Ureter (tissue), 1 donor: ENCODE results near the gene RNF32. TPM values are rescaled to one million over a fixed set of nuclear protein-coding genes. Genes with fewer than 3 reads are reported as not detected.
"Not testable (repeated sequence)": the region's sequence is repeated elsewhere in the genome, so short reads cannot be mapped to it uniquely, and the experiment has no call there.

ENCODE experiments used
- DNase-seq: peaks from one replicate; pipeline ENCODE4 v3.0.0-alpha.2; 2020; ENCODE audit warnings: low spot score
- total RNA-seq: library from RNA; stranded (reverse); gene quantifications from one replicate; pipeline ENCODE4 v1.2.4, GENCODE V29; 2023
- donor health status: DM: yes; HTN: yes; CAD: no.

The RNF32 gene
- total RNA-seq, 1 donor from 2014 or later: 1.4 TPM

DNA sequence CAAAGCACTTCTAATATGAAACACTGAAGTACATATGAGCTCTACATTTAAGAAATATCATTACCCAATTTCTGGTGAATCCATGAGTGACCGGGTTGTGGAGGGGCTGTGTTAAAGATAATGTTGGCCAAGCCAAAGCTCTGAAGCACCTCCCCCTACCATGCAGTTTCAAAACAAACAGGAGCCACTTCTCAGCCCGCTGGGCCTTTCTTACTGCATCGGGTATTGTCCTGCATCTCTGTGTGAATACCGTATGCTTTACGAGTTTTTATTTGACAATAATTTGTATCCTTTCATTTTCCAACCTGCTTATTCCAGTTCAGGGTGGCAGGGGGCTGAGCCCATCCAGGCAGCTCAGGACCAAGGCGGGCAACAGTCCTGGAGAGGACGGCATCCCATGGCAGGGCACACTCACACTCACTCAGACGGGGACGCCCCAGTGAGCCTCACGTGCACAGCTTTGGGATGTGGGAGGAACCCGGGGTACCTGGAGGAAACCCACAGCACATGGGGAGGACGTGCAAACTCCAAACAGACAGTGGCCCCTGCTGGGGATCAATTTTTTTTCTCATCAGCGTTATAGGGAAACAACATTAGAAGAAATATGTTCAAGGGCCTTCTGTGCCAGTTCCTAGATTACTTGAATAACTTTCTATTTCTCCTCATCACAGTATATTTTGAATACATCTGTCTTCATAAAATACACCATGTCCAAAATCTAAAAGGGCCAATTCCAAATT is 1.9 kb downstream of the RNF32 start:
- DNase-seq: no peak

DNA sequence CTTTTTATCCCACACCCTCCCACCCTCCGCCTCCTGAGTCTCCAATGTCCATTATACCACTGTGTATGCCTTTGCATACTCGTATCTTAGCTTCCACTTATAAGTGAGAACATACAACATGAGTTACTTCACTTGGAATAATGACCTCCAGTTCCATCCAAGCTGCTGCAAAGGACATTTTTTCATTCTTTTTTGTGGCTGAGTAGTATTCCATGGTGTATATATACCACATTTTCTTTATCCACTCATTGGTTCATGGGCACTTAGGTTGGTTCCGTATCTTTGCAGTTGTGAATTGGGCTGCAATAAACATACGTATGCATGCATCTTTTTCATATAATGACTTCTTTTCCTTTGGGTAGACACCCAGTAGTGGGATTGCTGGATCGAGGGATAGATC is 6.8 kb downstream of the RNF32 start:
- not testable (repeated sequence) for DNase-seq

DNA sequence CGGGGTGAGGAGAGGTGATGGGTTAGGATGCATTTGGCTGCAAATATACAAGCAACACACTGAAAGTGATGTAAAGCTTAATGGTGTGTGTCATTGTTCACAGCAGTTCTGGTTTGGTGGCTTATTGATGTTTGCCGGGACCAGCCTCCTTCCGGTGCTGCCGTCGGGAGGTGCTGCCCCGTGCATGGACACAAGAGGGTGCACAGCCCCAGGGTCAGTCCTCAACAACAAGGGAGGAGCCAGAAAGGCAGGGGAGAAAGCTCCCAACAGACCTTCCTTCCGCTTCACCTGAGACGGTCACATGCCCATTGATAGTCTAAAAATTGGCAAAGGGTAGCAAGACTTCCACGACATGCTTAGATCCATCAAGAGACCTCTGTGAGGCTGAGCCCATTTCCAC is 9.5 kb downstream of the RNF32 start:
- DNase-seq: no peak

DNA sequence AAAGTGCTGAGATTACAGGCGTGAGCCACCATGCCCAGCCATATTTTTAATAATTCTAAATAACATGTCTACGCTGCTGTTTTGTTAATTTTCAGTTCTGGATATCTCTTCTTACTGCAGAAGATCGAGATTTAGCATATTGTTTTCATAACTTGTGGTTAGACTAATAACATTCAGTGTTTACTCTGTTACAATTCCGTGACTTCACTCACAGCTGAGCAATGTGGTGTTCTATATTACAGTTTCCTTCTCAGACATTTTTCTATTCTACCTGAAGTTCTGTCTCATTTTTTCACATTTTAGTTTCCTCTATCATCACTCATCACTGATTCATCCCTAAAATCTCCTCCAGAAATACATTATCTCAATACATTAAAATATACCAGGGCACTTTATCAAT is 10.9 kb downstream of the RNF32 start:
- DNase-seq: no peak

DNA sequence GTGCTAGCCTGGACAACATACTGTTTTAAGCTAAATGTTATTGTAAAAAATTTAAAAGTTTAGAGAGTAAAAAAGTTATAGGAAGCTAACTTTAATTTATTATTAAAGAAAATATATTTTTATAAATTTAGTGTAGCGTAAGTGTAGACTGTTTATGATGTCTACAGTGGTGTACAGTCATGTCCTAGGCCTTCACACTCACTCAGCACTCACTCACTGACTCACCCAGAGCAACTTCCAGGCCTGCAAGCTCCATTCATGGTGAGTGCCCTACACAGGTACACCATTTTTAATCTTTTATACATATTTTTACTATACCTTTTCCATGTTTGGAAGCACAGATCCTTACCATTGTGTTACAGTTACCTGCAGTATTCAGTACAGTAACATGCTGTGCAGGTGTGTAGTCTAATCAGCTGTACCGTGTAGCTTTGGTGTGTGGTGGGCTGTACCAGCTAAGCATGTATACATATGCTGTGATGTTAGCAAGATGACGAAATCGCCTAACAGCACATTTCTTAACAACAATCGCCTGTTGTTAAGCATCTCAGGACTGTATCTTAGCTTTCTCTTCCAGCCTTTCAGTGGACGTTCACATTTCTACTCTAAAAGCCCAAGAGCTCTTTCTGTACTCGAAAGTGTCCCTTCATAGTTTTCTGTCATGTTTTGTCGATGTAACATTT is 12.5 kb downstream of the RNF32 start:
- DNase-seq: no peak

DNA sequence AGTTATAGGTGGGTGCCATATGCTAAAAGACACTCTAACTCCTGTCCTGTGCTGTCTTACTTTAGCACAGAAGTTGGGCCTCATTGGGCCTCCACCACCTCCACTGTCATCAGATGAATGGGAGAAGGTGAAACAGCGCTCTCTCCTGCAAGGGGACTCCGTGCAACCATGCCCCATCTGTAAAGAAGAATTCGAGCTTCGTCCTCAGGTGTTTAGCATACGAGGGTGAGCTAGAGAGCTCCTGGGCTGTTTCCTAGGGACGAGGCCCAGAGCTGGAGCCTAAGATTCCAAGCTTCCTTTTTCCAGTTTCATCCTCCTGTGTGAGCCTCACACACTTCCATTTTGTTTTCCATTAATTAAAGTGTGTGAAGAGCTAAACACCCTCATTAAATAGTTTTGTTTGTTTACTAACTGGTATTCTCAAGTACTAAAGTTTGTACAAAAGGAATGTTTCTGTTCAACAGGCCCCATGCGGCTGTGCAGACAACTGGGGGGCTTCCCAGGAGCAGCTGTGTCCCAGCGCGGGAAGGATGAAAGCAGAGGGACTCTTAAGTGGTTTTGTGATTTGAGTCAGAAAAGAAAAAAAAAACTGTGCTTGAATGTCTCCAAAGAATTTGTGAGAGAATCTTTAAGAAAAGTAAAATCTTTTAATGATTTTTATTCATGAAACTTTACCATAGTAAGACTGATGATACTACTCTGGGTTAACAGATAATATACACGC is 14.1 kb downstream of the RNF32 start:
- DNase-seq: no peak

DNA sequence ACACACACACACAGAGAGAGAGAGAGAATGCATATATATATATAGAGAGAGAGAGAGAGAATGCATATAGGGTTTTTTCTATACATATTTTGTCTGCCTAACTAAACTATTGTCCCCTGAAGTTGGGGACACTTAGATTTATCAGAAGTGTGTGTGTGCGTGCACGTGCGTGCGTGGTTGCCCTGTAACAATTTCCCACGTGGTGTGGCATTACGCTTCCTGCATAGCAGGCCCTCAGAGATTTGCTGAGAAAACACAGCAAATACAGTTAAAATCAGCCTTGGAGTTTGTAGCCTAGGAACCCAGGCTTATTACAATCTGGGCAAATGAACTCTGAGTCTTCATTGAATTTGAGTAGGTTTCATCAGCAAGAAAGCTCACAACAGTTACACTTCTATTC is 14.7 kb downstream of the RNF32 start:
- DNase-seq: no peak

DNA sequence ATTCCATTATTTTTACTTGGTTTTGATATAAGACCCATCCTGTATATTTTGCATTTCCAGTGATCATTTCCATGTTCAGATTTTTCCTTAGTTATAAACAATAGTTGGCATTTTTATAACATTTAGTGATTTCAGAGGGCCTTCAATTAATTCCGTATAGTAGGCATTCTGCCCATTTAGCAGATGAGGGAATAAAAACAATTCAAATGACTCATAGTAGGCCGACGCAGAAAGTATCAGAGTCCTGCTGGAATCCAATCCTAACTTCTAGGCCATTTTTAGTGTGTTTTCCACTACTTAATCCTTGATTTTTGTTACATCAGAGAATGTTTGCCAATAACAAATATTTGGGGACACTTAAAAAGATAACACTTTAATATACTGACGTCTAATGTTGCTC is 15.4 kb downstream of the RNF32 start:
- no peak for DNase-seq

DNA sequence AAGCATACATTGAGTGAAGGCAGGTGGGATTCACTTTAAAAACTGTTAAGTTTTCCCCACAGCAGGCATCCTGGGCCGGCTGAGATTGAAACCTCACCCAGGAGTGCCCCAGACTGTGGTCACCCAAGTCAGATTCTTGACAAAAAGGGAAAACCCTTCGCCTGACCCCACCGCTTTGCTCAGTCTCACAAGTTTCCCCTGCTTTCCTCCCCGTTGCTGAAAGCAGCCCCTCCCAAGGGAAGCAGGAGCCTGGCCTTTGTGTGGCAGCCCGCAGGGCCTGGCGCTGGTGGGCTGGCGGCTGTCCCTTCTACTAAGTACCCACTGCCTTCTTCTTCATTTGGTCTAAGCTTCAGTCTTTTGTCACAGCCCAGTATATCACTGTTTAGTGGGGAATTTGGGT is 16.0 kb downstream of the RNF32 start:
- no peak for DNase-seq

DNA sequence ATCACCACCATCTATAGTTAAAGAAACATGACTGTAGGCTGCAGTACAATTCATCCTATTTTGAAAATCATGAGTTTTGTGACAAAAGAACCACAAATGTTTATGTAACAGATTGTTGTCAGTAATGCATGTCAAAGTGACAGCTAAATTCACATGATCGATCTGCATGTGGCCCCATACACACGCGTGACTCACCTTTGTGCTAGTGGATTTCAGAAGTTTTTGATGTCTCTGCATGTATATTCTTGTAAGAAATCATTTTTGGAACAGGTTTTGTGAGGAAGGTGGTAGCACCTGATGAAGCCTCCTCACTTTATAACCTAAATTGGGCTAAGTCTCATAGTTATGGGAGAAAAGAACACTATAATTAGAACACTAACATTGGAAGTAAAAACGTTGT is 17.1 kb downstream of the RNF32 start:
- no peak for DNase-seq

DNA sequence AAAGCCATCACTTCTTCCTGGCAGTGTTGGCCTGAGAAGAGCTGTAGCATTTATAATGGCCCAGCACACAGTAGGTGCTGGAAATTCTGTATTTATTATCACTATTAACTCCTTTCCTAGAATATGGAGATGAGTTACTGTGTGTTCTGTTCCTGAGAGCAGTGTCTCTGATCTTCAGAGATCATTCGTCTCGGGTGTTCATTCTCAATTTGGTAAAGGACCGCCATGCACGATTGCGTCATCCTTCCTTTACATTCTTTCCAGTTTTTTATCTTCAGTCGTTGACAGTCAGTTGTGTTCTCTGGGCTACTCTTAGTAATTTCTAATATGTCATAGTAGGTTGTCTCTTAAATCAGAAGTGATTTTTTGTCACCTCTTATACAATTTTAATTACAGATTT is 18.6 kb downstream of the RNF32 start:
- DNase-seq: no peak

DNA sequence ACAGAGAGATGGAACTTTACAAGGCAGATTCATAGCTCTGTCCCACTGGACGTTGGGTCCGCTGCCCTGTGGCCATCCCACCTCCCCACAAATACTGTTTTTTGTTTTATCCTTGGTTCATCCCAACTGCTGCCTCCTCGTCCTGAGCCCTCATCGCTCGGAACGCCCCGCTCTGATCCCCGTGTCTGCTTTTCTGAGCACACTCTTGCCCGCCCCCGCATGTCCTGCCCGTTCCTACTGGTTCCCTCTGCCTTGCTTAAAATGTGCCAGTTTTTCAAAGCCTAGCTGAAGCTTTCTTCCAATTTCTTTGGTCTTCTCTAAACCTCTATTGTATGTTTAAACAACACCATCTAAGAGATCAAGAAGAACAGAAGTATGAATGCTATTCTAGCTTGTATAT is 19.4 kb downstream of the RNF32 start:
- no peak for DNase-seq

DNA sequence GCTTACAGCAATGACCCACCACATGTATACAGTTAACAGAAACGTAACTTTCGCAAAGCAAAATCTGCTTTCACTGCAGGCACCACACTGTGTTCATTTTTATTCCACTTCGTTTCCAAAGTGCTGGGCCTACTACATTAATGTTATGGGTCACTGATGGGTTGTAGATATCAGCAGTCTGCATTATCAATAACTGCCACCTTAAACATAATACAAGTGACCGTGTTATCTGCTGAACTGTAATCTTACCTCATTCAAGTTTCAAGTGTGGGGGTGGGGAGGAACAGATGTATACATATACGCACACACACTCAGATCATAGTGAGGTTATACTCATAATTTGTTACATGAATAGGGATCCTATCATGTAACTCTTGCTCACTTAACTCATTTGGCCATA is 21.1 kb downstream of the RNF32 start:
- DNase-seq: no peak

DNA sequence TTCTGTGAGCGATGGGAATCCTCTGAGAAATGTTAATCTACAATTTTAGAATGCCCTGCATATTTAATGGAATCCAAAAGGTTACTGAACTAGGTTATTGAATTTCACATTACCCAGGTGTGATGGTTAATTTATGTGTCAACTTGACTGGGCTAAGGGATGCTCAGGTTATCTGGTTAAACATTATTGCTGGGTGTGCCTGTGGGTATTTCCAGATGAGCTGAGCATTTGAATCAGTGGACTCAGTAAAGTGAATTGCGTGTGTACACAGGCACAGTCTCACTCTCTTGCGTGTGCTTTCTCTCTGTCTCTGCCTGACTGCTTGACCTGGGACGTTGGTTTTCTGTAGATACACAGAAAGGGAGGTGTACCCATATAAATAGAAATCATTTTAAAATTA is 21.7 kb downstream of the RNF32 start:
- no peak for DNase-seq

DNA sequence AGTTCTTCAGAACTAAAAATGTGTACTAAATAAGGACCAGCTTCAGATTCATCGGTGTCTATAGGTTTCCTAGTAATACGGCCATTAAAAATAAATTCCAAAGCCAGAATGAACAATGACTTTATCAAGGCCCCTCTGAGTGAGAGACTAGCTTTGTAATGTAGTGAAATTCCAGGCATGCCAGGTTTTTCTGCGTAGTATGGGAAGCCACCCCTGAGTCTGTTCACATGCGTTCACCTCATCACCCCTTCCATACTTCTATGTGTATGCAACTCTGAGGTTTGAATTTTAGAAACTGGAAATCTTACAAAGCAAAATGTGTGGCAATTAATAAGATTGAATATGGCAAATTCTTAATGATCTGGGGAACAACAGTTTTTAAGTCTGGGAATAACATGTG is 24.5 kb downstream of the RNF32 start:
- DNase-seq: no peak

DNA sequence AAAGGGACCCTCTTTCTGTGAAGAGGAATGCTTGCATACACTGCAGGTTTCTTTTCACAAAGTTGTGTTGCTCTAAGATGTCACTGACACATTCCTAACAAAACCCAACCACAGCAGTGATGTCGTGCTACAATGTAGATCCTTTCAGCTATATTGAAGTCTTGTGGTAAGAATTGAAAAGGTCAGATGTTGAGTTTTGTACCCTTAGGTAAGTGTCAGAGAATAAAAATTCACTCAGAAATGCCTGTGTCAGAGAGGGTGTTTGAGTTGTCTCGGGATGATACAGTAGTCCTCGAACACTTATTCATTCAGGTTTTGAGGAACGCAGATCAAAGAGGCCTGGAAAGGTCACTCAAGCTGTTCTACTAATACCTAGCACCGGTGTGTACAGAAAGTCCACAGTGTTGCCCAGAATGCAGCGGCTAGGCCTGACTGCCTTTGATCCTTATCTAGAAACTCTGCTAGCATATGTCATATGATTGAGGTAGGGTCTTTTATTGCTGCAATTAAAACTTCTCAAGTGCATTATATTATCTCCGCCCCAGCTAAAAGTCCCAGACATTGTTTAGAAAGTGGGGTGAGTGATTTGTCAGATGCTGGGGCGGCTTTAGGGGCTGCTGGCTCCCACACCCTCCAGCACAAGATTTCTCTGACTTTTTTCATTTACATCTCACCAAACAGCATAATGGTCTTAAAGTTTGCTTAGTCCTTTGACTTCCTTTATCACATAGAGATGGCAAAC is 26.0 kb downstream of the RNF32 start:
- no peak for DNase-seq

DNA sequence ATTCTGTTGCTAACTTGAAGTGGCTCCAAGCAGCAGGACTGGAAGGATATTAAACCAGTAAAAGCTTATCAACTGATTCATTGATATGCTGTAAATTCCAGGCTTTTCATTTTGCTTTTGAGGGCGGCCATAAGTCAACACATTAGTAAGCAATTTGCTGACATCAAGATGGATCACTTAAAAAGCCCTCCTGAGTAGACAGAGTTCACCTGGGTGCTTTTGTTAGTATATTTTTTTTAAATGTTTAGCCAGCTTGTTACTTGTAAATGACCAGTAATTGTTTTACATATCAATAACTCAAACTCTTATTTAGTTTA is 26.5 kb downstream of the RNF32 start:
- DNase-seq: no peak

DNA sequence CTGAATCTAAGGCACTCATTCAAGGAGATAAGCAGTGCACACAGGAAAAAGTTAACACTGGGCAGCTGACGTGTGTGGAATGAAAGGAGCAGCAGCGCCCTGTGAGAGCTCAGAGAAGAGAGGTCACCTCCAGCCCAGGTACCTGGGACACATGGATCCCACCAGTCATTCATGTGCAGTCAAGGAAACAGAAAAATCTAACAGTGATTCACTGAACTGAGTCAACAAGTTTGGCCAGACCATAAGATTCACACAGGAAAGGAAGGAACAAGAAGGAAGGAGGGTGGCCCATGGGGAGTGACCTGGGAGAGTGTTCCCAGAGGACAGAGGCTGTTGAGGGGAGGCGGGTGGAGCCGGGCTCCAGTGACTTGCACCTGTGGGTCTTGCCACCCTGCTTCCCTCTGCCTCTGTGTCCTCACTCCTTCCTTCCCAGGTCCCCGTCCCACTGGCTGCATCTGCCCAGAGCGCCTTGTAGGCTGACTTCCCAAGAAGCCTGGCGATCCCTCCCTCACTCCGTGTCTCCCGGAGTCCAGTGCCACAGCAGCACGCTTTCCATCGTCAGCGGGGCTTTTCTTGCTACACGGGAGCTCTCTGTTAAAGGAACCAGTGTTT is 27.7 kb downstream of the RNF32 start:
- DNase-seq: no peak

DNA sequence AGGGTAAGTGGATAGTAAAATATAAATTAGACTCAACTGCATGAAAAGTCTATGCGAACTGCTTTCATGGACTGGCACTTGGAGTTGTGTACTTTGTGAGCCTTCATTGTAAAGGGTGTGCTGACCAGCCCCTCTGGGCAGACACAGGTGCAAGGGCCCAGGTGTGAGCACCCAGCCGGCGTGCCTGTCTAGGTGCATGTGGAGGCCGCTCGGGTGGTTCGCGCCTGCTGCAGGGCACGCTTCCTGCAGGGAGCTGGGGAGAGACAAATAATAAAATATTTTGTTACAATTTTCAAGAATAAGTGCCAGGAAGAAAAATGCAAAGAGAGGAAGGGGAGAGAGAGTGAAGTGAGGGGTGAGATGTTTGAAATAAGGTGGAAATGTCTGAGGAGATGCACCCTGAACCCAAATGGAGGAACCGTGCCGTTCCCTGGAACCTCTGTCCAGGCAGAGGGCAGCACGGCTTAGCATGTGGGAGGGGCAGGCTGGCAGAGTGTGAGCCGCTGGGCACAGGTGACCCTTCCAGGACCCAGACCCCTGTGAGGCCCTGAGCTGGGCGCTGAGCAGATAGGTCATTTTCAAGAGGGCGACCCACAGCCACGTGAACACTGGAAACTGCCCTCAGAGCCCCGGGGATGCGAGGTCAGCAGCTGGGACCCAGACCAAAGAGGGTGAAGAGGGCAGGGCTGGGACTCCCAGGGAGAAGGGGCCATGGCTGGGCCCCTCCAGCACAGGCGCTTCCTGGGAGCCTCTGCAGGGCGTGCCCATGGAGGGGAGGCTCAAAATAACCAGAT is 28.7 kb downstream of the RNF32 start:
- DNase-seq: no peak

DNA sequence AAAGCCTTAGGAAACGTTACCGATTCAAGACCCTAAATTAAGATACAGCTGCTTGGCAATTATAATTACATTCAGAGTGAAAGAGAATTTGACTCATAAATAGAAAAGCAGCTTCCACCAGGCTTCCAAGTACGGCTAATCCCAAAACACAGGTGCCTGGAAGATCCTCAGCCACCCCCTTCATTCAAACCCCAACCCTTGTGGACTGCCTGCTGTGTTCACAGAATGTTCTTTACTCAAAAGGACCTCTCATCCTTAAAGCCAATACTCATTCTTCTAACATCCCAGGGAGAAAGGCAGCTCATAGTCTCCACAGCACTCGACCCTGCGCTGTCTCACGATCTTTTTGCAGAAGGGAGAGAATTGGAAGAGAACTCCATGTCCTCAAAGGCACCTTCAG is 32.9 kb downstream of the RNF32 start:
- no peak for DNase-seq

DNA sequence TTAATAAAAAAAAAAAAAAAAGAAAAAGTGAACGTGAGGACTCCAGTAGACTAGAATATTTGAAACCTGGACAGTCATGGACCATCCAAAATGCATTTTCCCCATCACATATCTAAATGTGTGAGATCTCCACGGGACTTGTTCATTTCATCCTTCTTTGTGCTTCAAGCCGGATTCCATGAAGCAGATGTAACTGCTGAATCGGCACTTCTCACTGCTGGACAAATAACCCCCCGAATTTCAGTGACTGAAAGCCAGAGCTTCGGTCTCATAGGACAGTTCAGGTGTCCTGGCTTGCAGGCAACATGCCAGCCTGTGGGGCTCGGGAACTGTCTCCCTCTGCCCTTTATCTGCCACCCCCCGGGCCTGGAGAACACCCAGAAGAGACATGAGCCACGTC is 33.3 kb downstream of the RNF32 start:
- DNase-seq: no peak
